ENCODE data around the gene COA8.

The COA8 gene

DNA sequence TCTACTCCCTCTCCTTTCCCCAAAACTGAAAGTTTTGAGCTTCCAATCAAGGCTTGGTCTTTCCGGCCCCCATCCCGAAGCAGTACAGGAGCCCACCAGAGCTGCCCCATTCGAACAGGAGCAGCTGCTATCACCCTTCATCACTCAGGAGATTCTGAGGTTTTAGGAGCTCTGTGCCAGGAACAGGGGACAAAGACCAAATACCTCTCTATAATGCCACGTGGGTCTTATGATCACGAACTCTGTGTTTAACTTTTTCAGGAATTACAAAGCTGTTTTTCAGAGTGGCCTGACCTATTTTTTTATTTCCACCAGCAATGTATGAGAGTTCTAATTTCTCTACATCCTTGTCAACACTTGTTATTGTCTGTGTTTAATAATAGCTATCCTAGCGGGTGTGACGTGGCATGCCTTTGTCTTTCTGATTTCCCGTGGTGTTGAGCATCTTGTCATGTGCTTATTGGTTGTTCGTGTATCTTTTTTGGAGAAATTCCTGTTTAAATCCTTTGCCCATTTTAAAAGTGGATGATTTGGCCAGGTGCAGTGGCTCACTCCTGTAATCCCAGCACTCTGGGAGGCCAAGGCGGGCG, 21.7 kb downstream of the COA8 start:
- Histone ChIP-seq H3K27ac (replicated peaks) (no peak overlapping the region), H3K4me3 (replicated peaks; ENCODE audit: insufficient read depth, low read length) (no peak overlapping the region), H3K27me3 (ENCODE audit: insufficient read depth, poor library complexity, severe bottlenecking) (no peaks in the 10 kb centered on the region)
- TF ChIP-seq, protein P1, sequence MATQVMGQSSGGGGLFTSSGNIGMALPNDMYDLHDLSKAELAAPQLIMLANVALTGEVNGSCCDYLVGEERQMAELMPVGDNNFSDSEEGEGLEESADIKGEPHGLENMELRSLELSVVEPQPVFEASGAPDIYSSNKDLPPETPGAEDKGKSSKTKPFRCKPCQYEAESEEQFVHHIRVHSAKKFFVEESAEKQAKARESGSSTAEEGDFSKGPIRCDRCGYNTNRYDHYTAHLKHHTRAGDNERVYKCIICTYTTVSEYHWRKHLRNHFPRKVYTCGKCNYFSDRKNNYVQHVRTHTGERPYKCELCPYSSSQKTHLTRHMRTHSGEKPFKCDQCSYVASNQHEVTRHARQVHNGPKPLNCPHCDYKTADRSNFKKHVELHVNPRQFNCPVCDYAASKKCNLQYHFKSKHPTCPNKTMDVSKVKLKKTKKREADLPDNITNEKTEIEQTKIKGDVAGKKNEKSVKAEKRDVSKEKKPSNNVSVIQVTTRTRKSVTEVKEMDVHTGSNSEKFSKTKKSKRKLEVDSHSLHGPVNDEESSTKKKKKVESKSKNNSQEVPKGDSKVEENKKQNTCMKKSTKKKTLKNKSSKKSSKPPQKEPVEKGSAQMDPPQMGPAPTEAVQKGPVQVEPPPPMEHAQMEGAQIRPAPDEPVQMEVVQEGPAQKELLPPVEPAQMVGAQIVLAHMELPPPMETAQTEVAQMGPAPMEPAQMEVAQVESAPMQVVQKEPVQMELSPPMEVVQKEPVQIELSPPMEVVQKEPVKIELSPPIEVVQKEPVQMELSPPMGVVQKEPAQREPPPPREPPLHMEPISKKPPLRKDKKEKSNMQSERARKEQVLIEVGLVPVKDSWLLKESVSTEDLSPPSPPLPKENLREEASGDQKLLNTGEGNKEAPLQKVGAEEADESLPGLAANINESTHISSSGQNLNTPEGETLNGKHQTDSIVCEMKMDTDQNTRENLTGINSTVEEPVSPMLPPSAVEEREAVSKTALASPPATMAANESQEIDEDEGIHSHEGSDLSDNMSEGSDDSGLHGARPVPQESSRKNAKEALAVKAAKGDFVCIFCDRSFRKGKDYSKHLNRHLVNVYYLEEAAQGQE (IDR thresholded peaks at IDR 0.05; ENCODE audit: insufficient replicate concordance, low read depth) = no peak
- TF ChIP-seq GABPA (IDR thresholded peaks at IDR 0.05; ENCODE audit: low read depth) (no peak), POLR2AphosphoS5 (IDR thresholded peaks at IDR 0.05; ENCODE audit: low read depth) (no peak), SPI1 (IDR thresholded peaks at IDR 0.05; ENCODE audit: borderline replicate concordance, low read depth) (no peak)
- TF ChIP-seq, protein P2, sequence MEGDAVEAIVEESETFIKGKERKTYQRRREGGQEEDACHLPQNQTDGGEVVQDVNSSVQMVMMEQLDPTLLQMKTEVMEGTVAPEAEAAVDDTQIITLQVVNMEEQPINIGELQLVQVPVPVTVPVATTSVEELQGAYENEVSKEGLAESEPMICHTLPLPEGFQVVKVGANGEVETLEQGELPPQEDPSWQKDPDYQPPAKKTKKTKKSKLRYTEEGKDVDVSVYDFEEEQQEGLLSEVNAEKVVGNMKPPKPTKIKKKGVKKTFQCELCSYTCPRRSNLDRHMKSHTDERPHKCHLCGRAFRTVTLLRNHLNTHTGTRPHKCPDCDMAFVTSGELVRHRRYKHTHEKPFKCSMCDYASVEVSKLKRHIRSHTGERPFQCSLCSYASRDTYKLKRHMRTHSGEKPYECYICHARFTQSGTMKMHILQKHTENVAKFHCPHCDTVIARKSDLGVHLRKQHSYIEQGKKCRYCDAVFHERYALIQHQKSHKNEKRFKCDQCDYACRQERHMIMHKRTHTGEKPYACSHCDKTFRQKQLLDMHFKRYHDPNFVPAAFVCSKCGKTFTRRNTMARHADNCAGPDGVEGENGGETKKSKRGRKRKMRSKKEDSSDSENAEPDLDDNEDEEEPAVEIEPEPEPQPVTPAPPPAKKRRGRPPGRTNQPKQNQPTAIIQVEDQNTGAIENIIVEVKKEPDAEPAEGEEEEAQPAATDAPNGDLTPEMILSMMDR (IDR thresholded peaks at IDR 0.05; ENCODE audit: insufficient read depth, low read length) = no peak
- no peak for DNase-seq (ENCODE audit: low read depth in 1 of 2, low spot score in 1 of 2)

DNA sequence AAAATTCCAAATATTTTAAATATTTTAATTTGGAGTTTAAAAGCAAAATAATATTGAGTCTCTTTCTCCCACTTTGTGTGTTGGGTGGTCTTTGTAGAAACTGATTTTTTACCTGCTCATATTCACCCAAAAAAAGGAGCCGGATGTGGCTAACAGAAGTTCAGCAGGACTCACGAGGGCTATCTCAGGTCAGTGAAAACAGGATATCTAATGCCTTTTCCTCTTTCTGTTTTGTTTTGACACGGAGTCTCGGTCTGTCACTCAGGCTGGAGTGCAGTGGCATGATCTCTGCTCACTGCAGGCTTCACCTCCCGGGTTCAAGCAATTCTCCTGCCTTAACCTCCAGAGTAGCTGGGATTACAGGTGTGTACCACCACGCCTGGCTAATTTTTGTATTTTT, 30.8 kb downstream of the COA8 start:
- TF ChIP-seq POLR2AphosphoS5 (IDR thresholded peaks at IDR 0.05; ENCODE audit: low read depth) = no peak
- TF ChIP-seq, protein P1 (IDR thresholded peaks at IDR 0.05; ENCODE audit: insufficient replicate concordance, low read depth) = no peak
- TF ChIP-seq, protein P2 (IDR thresholded peaks at IDR 0.05; ENCODE audit: insufficient read depth, low read length) = no peak
- TF ChIP-seq SPI1 (IDR thresholded peaks at IDR 0.05; ENCODE audit: borderline replicate concordance, low read depth) = no peak
- DNase-seq (ENCODE audit: low read depth in 1 of 2, low spot score in 1 of 2) = no peak
- Histone ChIP-seq H3K27ac (replicated peaks) (no peak overlapping the region), H3K4me3 (replicated peaks; ENCODE audit: insufficient read depth, low read length) (no peak overlapping the region), H3K27me3 (ENCODE audit: insufficient read depth, poor library complexity, severe bottlenecking) (no peaks in the 10 kb centered on the region)

GRCh38 chr14:103594265-103594664, 31.5 kb downstream of the COA8 start:
- Histone ChIP-seq H3K4me3 (replicated peaks; ENCODE audit: insufficient read depth, low read length) (no peak overlapping the region), H3K27me3 (ENCODE audit: insufficient read depth, poor library complexity, severe bottlenecking) (no peaks in the 10 kb centered on the region), H3K27ac (replicated peaks) (no peak overlapping the region)
- TF ChIP-seq, protein P1 (IDR thresholded peaks at IDR 0.05; ENCODE audit: insufficient replicate concordance, low read depth) = no peak
- TF ChIP-seq, protein P2 (IDR thresholded peaks at IDR 0.05; ENCODE audit: insufficient read depth, low read length) = no peak
- TF ChIP-seq GABPA (IDR thresholded peaks at IDR 0.05; ENCODE audit: low read depth) (no peak), SPI1 (IDR thresholded peaks at IDR 0.05; ENCODE audit: borderline replicate concordance, low read depth) (no peak), POLR2AphosphoS5 (IDR thresholded peaks at IDR 0.05; ENCODE audit: low read depth) (no peak)
- DNase-seq (ENCODE audit: low read depth in 1 of 2, low spot score in 1 of 2) = no peak
